Glutamatergic neuron (in vitro differentiated cells): ENCODE measurements around the gene TLX2. TPM values are rescaled to one million over a fixed set of nuclear protein-coding genes. Genes with fewer than 3 reads are reported as not detected.

Experiments used
- DNase-seq: peaks from one replicate; pipeline ENCODE4 v3.0.0; 2022
- H3K27ac Mint-ChIP-seq: one replicate; pipeline ENCODE4 v1.8.0; 2020; ENCODE audit warnings: mild to moderate bottlenecking, mixed read lengths, inconsistent platforms; ENCODE audit not compliant: unreplicated experiment
- H3K27me3 Mint-ChIP-seq: one replicate; pipeline ENCODE4 v1.8.0; 2020; ENCODE audit warnings: mild to moderate bottlenecking, moderate library complexity, mixed read lengths, inconsistent platforms; ENCODE audit not compliant: unreplicated experiment
- H3K36me3 Mint-ChIP-seq: one replicate; pipeline ENCODE4 v1.8.0; 2020; ENCODE audit warnings: mild to moderate bottlenecking, mixed read lengths, inconsistent platforms; ENCODE audit not compliant: unreplicated experiment
- H3K4me1 Mint-ChIP-seq: one replicate; pipeline ENCODE4 v1.8.0; 2020; ENCODE audit warnings: mild to moderate bottlenecking, low read depth, mixed read lengths, inconsistent platforms; ENCODE audit not compliant: unreplicated experiment
- H3K4me3 Mint-ChIP-seq: one replicate; pipeline ENCODE4 v1.8.0; 2020; ENCODE audit warnings: mild to moderate bottlenecking, mixed read lengths, inconsistent platforms; ENCODE audit not compliant: unreplicated experiment
- H3K9me3 Mint-ChIP-seq: one replicate; pipeline ENCODE4 v1.8.0; 2020; ENCODE audit warnings: mild to moderate bottlenecking, moderate library complexity, mixed read lengths, inconsistent platforms; ENCODE audit not compliant: unreplicated experiment
- CTCF ChIP-seq: fragments of 200-600 bp; sonication (generic); IDR thresholded peaks from one replicate; pipeline ENCODE4 v1.5.0; 2021; ENCODE audit not compliant: partially characterized antibody, unreplicated experiment
- total RNA-seq: library from RNA; stranded (reverse); fragmentation: NEBNext Ultra II Directional; extraction: Animal tissue kit (Norgen Biotek cat#: 25700); gene quantifications from one replicate; pipeline ENCODE4 v1.2.1, GENCODE V29; 2021; ENCODE audit not compliant: unreplicated experiment

The TLX2 gene
- total RNA-seq, 1 donor from 2014 or later, result 21.2 TPM

- Mint-ChIP-seq H3K4me1 (peaks cover 6% of the 10 kb centered on the region), H3K36me3 (peaks cover 8% of the 10 kb centered on the region), H3K27ac (no peak overlapping the region), H3K4me3 (peak overlapping the region; percentile 76), H3K9me3 (peaks cover 13% of the 10 kb centered on the region), H3K27me3 (peaks cover 28% of the 10 kb centered on the region)
- TF ChIP-seq CTCF, result no peak
- no peak for DNase-seq
Observed at GRCh38 chr2:74515271-74515980, 1.2 kb downstream of the TLX2 start.

- Mint-ChIP-seq H3K27me3 (peaks cover 27% of the 10 kb centered on the region), H3K4me1 (peaks cover 6% of the 10 kb centered on the region), H3K27ac (no peak overlapping the region), H3K4me3 (peak overlapping the region; percentile 53), H3K36me3 (peaks cover 8% of the 10 kb centered on the region), H3K9me3 (peaks cover 13% of the 10 kb centered on the region)
- DNase-seq, result peak; percentile 78
- no peak for TF ChIP-seq CTCF
Observed at GRCh38 chr2:74515981-74516633, 1.9 kb downstream of the TLX2 start.

GRCh38 chr2:74516650-74517049 lies 2.4 kb downstream of the TLX2 start:
- DNase-seq, result peak; percentile 11
- Mint-ChIP-seq H3K9me3 (peaks cover 11% of the 10 kb centered on the region), H3K27ac (no peak overlapping the region), H3K4me1 (peaks cover 4% of the 10 kb centered on the region), H3K36me3 (peaks cover 8% of the 10 kb centered on the region), H3K4me3 (peak overlapping the region; percentile 53), H3K27me3 (peaks cover 27% of the 10 kb centered on the region)
- no peak for TF ChIP-seq CTCF

- Mint-ChIP-seq H3K36me3 (peaks cover 9% of the 10 kb centered on the region), H3K9me3 (peaks cover 7% of the 10 kb centered on the region), H3K27ac (no peak overlapping the region), H3K4me1 (no peaks in the 10 kb centered on the region), H3K4me3 (no peak overlapping the region), H3K27me3 (peaks cover 30% of the 10 kb centered on the region)
- TF ChIP-seq CTCF, result no peak
- no peak for DNase-seq
Observed at GRCh38 chr2:74522516-74522915, 8.3 kb downstream of the TLX2 start.

- Mint-ChIP-seq H3K36me3 (peaks cover 9% of the 10 kb centered on the region), H3K9me3 (peaks cover 12% of the 10 kb centered on the region), H3K27ac (no peak overlapping the region), H3K4me1 (no peaks in the 10 kb centered on the region), H3K4me3 (no peak overlapping the region), H3K27me3 (peaks cover 29% of the 10 kb centered on the region)
- DNase-seq, result no peak
- TF ChIP-seq CTCF, result no peak
Observed at GRCh38 chr2:74524005-74524404, 9.8 kb downstream of the TLX2 start.
